A549 (cell line): ENCODE data around the gene NOC3L. TPM values are rescaled to one million over a fixed set of nuclear protein-coding genes. Genes with fewer than 3 reads are reported as not detected.
A peak's percentile ranks its signal among the peaks of the same experiment; 100 is the strongest.

ENCODE experiments used
- ATAC-seq, 2 experiments: fragments of 200-7000 bp in 1 of 2; fragments of >200 bp in 1 of 2; cut with Nextera tagmentation in 1 of 2; cut with Tn5 transposase in 1 of 2; 3 replicates each; pipeline versions ENCODE4 v1.8.0 to v1.9.1; 2018 to 2020; ENCODE audit warnings: mild to moderate bottlenecking in 1 of 2, moderate library complexity in 1 of 2
- CTCF ChIA-PET: fragments of 300-600 bp; sonication (Branson Sonifier 250); formaldehyde crosslinking; extraction: SDS; loops from one replicate; lab custom pipeline; 2021; ENCODE audit warnings: antibody characterized with exemption, inconsistent platforms; lab: Yijun Ruan, JAX
- POLR2A ChIA-PET: fragments of 350-600 bp; formaldehyde crosslinking; extraction: SDS; loops from one replicate; lab custom pipeline; 2021; ENCODE audit warnings: antibody characterized with exemption, inconsistent platforms; lab: Yijun Ruan, JAX
- DNase-seq, 2 experiments: peaks; one replicate each; pipeline versions ENCODE4 v3.0.0 to v3.0.0-alpha.2; 2011 to 2016; ENCODE audit warnings: low read depth in 1 of 2, low spot score in 1 of 2
- FAIRE-seq: peaks from 2 replicates; lab custom pipeline; 2011; peaks lifted over from hg19 to GRCh38; lab: Jason Lieb, UNC
- H3K27ac ChIP-seq, 2 experiments: fragments of >200 bp; sonication (Bioruptor Twin); formaldehyde crosslinking; 3 replicates each; pipeline ENCODE4 v1.5.1; 2016 to 2017
- H3K4me1 ChIP-seq: fragments of >200 bp; sonication (Bioruptor Twin); formaldehyde crosslinking; 3 replicates; pipeline ENCODE4 v1.6.1; 2016
- H3K4me2 ChIP-seq: fragments of >200 bp; sonication (Bioruptor Twin); formaldehyde crosslinking; 3 replicates; pipeline ENCODE4 v1.6.1; 2016
- H3K4me3 ChIP-seq: fragments of >200 bp; sonication (Bioruptor Twin); formaldehyde crosslinking; 3 replicates; pipeline ENCODE4 v1.5.1; 2016
- H3K9me3 ChIP-seq: fragments of >200 bp; sonication (Bioruptor Twin); formaldehyde crosslinking; 3 replicates; pipeline ENCODE4 v1.6.1; 2016
- BHLHE40 ChIP-seq: IDR thresholded peaks from 2 replicates; pipeline ENCODE4 v1.6.1; 2012; ENCODE audit warnings: low read depth, low read length, inconsistent platforms
- CBX2 ChIP-seq: fragments of 200-600 bp; sonication (generic); IDR thresholded peaks from 2 replicates; pipeline ENCODE4 v1.6.1; 2016; ENCODE audit warnings: low read depth, mild to moderate bottlenecking, borderline replicate concordance
- CBX8 ChIP-seq: fragments of 200-600 bp; sonication (generic); IDR thresholded peaks from 2 replicates; pipeline ENCODE4 v1.6.1; 2016
- CEBPB ChIP-seq, 2 experiments: fragments of >200 bp in 1 of 2; sonication (Bioruptor Twin) in 1 of 2; formaldehyde crosslinking in 1 of 2; IDR thresholded peaks; 2 replicates each; pipeline ENCODE4 v1.6.1; 2012 to 2016
- EHMT2 ChIP-seq: fragments of 200-600 bp; sonication (generic); IDR thresholded peaks from 2 replicates; pipeline ENCODE4 v1.6.1; 2016; ENCODE audit warnings: antibody characterized with exemption, low read depth, mild to moderate bottlenecking, moderate library complexity
- ESRRA ChIP-seq: fragments of 150-350 bp; IDR thresholded peaks from 2 replicates; pipeline ENCODE4 v1.6.1; 2014; ENCODE audit warnings: mild to moderate bottlenecking, low read length, borderline replicate concordance
- GATA3 ChIP-seq: IDR thresholded peaks from 2 replicates; pipeline ENCODE4 v1.6.1; 2012; ENCODE audit warnings: borderline replicate concordance
- JUN ChIP-seq, 2 experiments: fragments of >200 bp; sonication (Bioruptor Twin); formaldehyde crosslinking; IDR thresholded peaks; 2 replicates in 1 of 2; 3 replicates in 1 of 2; pipeline ENCODE4 v1.6.1; 2016 to 2017
- JUNB ChIP-seq: fragments of >200 bp; sonication (Bioruptor Twin); formaldehyde crosslinking; IDR thresholded peaks from 2 replicates; pipeline ENCODE4 v1.6.1; 2016
- KDM1A ChIP-seq: fragments of 200-600 bp; sonication (generic); IDR thresholded peaks from 2 replicates; pipeline ENCODE4 v1.6.1; 2016; ENCODE audit warnings: low read depth, mild to moderate bottlenecking
- MAFK ChIP-seq: fragments of 450-650 bp; IDR thresholded peaks from 2 replicates; pipeline ENCODE4 v1.6.1; 2014; ENCODE audit not compliant: partially characterized antibody
- MYC ChIP-seq: IDR thresholded peaks from 2 replicates; pipeline ENCODE4 v1.6.1; 2012; ENCODE audit warnings: mild to moderate bottlenecking, inconsistent platforms, low read length, improper control_type of control experiment, borderline replicate concordance
- NPAS2 ChIP-seq: fragments of 250-450 bp; sonication (Bioruptor Pico); IDR thresholded peaks from 2 replicates; pipeline ENCODE4 v1.8.0; 2022; ENCODE audit warnings: mild to moderate bottlenecking, moderate library complexity, borderline replicate concordance
- NR3C1 ChIP-seq: fragments of >200 bp; sonication (Bioruptor Twin); formaldehyde crosslinking; IDR thresholded peaks from 3 replicates; pipeline ENCODE4 v1.6.1; 2017
- PHF8 ChIP-seq: fragments of 200-600 bp; sonication (generic); IDR thresholded peaks from 2 replicates; pipeline ENCODE4 v1.6.1; 2016; ENCODE audit warnings: low read depth, mild to moderate bottlenecking, antibody characterized with exemption, moderate library complexity, borderline replicate concordance
- POLR2A ChIP-seq: IDR thresholded peaks from 2 replicates; pipeline ENCODE4 v1.6.1; 2012; ENCODE audit warnings: mild to moderate bottlenecking, low read length
- POLR2AphosphoS2 ChIP-seq: conservative IDR thresholded peaks from 2 replicates; pipeline ENCODE4 v1.6.1; 2012; ENCODE audit warnings: low read length, improper control_type of control experiment, inconsistent platforms
- RAD21 ChIP-seq, 2 experiments: fragments of >200 bp in 1 of 2; sonication (Bioruptor Twin) in 1 of 2; formaldehyde crosslinking in 1 of 2; IDR thresholded peaks in 1 of 2; conservative IDR thresholded peaks in 1 of 2; 2 replicates in 1 of 2; 3 replicates in 1 of 2; pipeline ENCODE4 v1.6.1; 2012 to 2018; ENCODE audit warnings: inconsistent platforms in 1 of 2
- RFX5 ChIP-seq: fragments of 450-650 bp; IDR thresholded peaks from 2 replicates; pipeline ENCODE4 v1.7.1; 2014; ENCODE audit warnings: antibody characterized with exemption, mild to moderate bottlenecking, moderate library complexity
- TP53 ChIP-seq: fragments of 250-450 bp; sonication (Bioruptor Pico); IDR thresholded peaks from 2 replicates; pipeline ENCODE4 v1.5.0; 2021; ENCODE audit warnings: mild to moderate bottlenecking, moderate library complexity
- ZSCAN20 ChIP-seq: fragments of 250-450 bp; sonication (Bioruptor Pico); IDR thresholded peaks from 2 replicates; pipeline ENCODE4 v1.8.0; 2022; ENCODE audit warnings: mild to moderate bottlenecking, moderate library complexity
- WGBS: methylation state at CpG from one replicate; pipeline ENCODE4 v1.1.6; 2017; ENCODE audit errors: missing lambda C conversion rate; 5-methylcytosine and 5-hydroxymethylcytosine counted together
- polyA plus RNA-seq, 4 experiments: library from polyadenylated mRNA; depleted of rRNA in 3 of 4; stranded (reverse); fragments of >200 nt; fragmentation: RNase III in 1 of 4; extraction: RNeasy Plus Mini Kit Qiagen cat#74134 plus additional on column Dnase treatment in 1 of 4; gene quantifications; 2 replicates in 3 of 4; 3 replicates in 1 of 4; pipeline ENCODE4 v1.2.3, GENCODE V29; 2011 to 2017
- TF ChIP-seq, protein P1 (sequence below): fragments of >200 bp; sonication (Bioruptor Twin); formaldehyde crosslinking; IDR thresholded peaks from 2 replicates; pipeline ENCODE4 v1.6.1; 2016
- TF ChIP-seq, protein P2 (sequence below): fragments of 250-450 bp; sonication (Bioruptor Pico); IDR thresholded peaks from 2 replicates; pipeline ENCODE4 v1.5.0; 2021; ENCODE audit warnings: mild to moderate bottlenecking, moderate library complexity, borderline replicate concordance
- TF ChIP-seq, protein P3 (sequence below): fragments of >200 bp; sonication (Bioruptor Twin); formaldehyde crosslinking; IDR thresholded peaks from 3 replicates; pipeline ENCODE4 v1.6.1; 2016
- TF ChIP-seq, protein P4 (sequence below): fragments of 200-600 bp; sonication (generic); IDR thresholded peaks from 2 replicates; pipeline ENCODE4 v1.6.1; 2016; ENCODE audit warnings: antibody characterized with exemption, mild to moderate bottlenecking, moderate library complexity

NOC3L gene
- polyA plus RNA-seq, 2 of the 4 experiments (the other 2 are of a cell fraction): 23.1 to 41.9 TPM

DNA sequence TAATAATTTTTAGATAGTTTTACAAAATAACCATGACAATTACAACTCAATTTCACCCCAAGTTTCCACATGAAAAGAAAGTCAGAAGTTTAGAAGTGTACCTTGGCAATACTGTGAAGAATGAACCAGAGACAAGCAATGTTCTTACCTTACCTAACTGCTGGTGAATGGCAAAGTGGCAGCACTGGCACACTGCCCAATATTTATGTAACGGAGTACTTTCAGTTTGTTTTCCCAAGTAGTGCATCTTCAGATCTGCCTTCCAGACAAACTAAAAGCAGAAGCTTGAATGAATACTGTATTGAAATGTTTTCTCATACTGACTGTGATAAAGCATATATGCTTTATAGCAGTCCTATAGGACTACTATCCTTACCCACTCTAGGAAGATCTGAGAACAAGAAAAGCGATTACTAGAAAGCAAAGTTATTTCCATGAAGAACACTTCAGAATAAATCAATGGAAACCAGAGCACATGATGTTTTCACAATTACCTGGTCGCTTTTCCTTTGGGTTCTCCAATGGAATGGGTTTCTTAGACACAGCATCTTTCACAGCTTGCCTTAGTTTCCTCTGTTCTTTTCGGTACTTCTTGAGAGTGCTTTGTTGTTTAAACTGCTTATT, 1.5 kb downstream of the NOC3L start:
- Histone ChIP-seq H3K27ac (no peak overlapping the region; a peak in 1 of 6 replicates), H3K4me2 (peak overlapping the region; percentile 80), H3K4me3 (peak overlapping the region; percentile 75), H3K4me1 (peaks cover 6% of the 10 kb centered on the region; the same call in 1 of the 3 replicates), H3K9me3 (no peaks in the 10 kb centered on the region)
- ATAC-seq: no peak
- 59% methylated on average over 4 of the region's 4 CpGs for WGBS
- no peak for FAIRE-seq
- ChIA-PET CTCF (interaction anchor here (1.5 to 2.6 kb wide), 3 partner anchors 11 to 74 kb away, joined by 3 to 7 read pairs (median 5); no protein-coding TSS in a partner anchor), POLR2A (no interaction called here)
- DNase-seq: peak in 1 of 2 experiments; percentile 21
- TF ChIP-seq ESRRA: no peak
- no peak for TF ChIP-seq RFX5
- TF ChIP-seq, protein P1, sequence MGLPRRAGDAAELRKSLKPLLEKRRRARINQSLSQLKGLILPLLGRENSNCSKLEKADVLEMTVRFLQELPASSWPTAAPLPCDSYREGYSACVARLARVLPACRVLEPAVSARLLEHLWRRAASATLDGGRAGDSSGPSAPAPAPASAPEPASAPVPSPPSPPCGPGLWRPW: no peak
- TF ChIP-seq PHF8: no peak
- no peak for TF ChIP-seq ZSCAN20
- TF ChIP-seq JUNB: no peak
- TF ChIP-seq KDM1A: no peak
- TF ChIP-seq, protein P2, sequence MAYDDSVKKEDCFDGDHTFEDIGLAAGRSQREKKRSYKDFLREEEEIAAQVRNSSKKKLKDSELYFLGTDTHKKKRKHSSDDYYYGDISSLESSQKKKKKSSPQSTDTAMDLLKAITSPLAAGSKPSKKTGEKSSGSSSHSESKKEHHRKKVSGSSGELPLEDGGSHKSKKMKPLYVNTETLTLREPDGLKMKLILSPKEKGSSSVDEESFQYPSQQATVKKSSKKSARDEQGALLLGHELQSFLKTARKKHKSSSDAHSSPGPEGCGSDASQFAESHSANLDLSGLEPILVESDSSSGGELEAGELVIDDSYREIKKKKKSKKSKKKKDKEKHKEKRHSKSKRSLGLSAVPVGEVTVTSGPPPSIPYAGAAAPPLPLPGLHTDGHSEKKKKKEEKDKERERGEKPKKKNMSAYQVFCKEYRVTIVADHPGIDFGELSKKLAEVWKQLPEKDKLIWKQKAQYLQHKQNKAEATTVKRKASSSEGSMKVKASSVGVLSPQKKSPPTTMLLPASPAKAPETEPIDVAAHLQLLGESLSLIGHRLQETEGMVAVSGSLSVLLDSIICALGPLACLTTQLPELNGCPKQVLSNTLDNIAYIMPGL (CRISPR knock-in tag): no peak
- TF ChIP-seq JUN (IDR thresholded peaks at IDR 0.05): no peak
- no peak for TF ChIP-seq POLR2AphosphoS2
- no peak for TF ChIP-seq CBX2
- no peak for TF ChIP-seq CEBPB (IDR thresholded peaks at IDR 0.05)
- TF ChIP-seq, protein P3, sequence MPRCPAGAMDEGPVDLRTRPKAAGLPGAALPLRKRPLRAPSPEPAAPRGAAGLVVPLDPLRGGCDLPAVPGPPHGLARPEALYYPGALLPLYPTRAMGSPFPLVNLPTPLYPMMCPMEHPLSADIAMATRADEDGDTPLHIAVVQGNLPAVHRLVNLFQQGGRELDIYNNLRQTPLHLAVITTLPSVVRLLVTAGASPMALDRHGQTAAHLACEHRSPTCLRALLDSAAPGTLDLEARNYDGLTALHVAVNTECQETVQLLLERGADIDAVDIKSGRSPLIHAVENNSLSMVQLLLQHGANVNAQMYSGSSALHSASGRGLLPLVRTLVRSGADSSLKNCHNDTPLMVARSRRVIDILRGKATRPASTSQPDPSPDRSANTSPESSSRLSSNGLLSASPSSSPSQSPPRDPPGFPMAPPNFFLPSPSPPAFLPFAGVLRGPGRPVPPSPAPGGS: no peak
- no peak for TF ChIP-seq EHMT2
- no peak for TF ChIP-seq TP53 (CRISPR knock-in tag)
- TF ChIP-seq, protein P4, sequence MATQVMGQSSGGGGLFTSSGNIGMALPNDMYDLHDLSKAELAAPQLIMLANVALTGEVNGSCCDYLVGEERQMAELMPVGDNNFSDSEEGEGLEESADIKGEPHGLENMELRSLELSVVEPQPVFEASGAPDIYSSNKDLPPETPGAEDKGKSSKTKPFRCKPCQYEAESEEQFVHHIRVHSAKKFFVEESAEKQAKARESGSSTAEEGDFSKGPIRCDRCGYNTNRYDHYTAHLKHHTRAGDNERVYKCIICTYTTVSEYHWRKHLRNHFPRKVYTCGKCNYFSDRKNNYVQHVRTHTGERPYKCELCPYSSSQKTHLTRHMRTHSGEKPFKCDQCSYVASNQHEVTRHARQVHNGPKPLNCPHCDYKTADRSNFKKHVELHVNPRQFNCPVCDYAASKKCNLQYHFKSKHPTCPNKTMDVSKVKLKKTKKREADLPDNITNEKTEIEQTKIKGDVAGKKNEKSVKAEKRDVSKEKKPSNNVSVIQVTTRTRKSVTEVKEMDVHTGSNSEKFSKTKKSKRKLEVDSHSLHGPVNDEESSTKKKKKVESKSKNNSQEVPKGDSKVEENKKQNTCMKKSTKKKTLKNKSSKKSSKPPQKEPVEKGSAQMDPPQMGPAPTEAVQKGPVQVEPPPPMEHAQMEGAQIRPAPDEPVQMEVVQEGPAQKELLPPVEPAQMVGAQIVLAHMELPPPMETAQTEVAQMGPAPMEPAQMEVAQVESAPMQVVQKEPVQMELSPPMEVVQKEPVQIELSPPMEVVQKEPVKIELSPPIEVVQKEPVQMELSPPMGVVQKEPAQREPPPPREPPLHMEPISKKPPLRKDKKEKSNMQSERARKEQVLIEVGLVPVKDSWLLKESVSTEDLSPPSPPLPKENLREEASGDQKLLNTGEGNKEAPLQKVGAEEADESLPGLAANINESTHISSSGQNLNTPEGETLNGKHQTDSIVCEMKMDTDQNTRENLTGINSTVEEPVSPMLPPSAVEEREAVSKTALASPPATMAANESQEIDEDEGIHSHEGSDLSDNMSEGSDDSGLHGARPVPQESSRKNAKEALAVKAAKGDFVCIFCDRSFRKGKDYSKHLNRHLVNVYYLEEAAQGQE: no peak
- no peak for TF ChIP-seq NPAS2 (CRISPR knock-in tag)
- TF ChIP-seq MAFK: no peak

DNA sequence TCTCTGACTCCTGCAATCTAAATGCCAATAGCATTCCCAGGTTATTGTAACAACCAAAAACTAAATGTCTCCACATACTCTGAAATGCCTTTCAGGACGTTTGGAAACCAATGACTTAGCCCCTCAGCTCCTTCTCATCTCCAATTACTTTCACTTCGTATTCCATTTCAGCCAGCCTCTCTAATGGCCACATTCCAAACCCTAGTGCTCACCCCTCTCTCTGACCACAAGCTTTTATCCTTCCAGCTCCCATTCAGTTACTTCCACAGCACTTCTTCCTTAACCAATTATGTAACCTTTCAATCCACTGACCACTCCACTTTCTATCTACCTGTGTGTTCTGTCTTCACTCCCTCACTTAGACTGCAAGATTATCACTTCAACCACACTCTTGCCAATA, 4.3 kb downstream of the NOC3L start:
- FAIRE-seq: no peak
- CTCF ChIA-PET: interaction anchor here (1.1 to 1.2 kb wide), 2 partner anchors 86 to 442 kb away, joined by 3 to 5 read pairs; no protein-coding TSS in a partner anchor
- H3K9me3 ChIP-seq: no peaks in the 10 kb centered on the region
- WGBS: 49% methylated on average over 2 of the region's 2 CpGs
- no peak overlapping the region for H3K4me3 ChIP-seq
- H3K4me1 ChIP-seq: peaks cover 6% of the 10 kb centered on the region; the same call in 1 of the 3 replicates
- H3K4me2 ChIP-seq: no peak overlapping the region
- ATAC-seq: no peak
- POLR2A ChIA-PET: no interaction called here
- no peak for DNase-seq
- H3K27ac ChIP-seq: no peak overlapping the region
- TF ChIP-seq ESRRA (no peak), MYC (no peak), NR3C1 (no peak), GATA3 (no peak), POLR2A (no peak), CBX8 (no peak), POLR2AphosphoS2 (no peak), PHF8 (no peak), BHLHE40 (no peak), RAD21 (conservative IDR thresholded peaks at IDR 0.05 in 1 of 2, IDR thresholded peaks at IDR 0.05 in 1 of 2) (no peak)
- TF ChIP-seq, protein P3: no peak
- TF ChIP-seq, protein P4: no peak
